GM12892 (cell line): ENCODE measurements around the gene BAIAP3.
"Not testable (repeated sequence)": the region's sequence is repeated elsewhere in the genome, so short reads cannot be mapped to it uniquely, and the experiment has no call there.

ENCODE experiments used
- DNase-seq: peaks from one replicate; pipeline ENCODE4 v3.0.0; 2011; ENCODE audit not compliant: insufficient read length
- FAIRE-seq: peaks from 2 replicates; lab custom pipeline; 2011; peaks lifted over from hg19 to GRCh38; lab: Jason Lieb, UNC
- POLR2A ChIP-seq: IDR thresholded peaks from 2 replicates; pipeline ENCODE4 v1.6.1; 2011; ENCODE audit warnings: low read depth, low read length, control low read depth
- POLR2AphosphoS5 ChIP-seq: IDR thresholded peaks from 2 replicates; pipeline ENCODE4 v1.6.1; 2011; ENCODE audit warnings: low read depth, low read length, control low read depth
- TAF1 ChIP-seq: IDR thresholded peaks from 2 replicates; pipeline ENCODE4 v1.6.1; 2011; ENCODE audit warnings: low read depth, mild to moderate bottlenecking, control low read depth, low read length, borderline replicate concordance

BAIAP3 gene

GRCh38 chr16:1290860-1291575 is 42.4 kb upstream of the BAIAP3 start:
- no peak for DNase-seq
- TF ChIP-seq TAF1 (no peak), POLR2A (no peak), POLR2AphosphoS5 (no peak)
- no peak for FAIRE-seq

GRCh38 chr16:1291576-1291974 is 41.9 kb upstream of the BAIAP3 start:
- no peak for FAIRE-seq
- TF ChIP-seq TAF1, result no peak
- no peak for TF ChIP-seq POLR2AphosphoS5
- no peak for TF ChIP-seq POLR2A
- no peak for DNase-seq

GRCh38 chr16:1292208-1292607 is 41.2 kb upstream of the BAIAP3 start:
- not testable (repeated sequence) for FAIRE-seq

GRCh38 chr16:1292808-1293207 is 40.6 kb upstream of the BAIAP3 start:
- not testable (repeated sequence) for FAIRE-seq, DNase-seq

More at GRCh38 chr16:1292208-1292607, 41.2 kb upstream of the BAIAP3 start:
- DNase-seq, result not testable (repeated sequence)

GRCh38 chr16:1293921-1294656 is 39.4 kb upstream of the BAIAP3 start:
- TF ChIP-seq POLR2AphosphoS5 (no peak), POLR2A (no peak), TAF1 (no peak)
- DNase-seq (no peak), FAIRE-seq (no peak)

- TF ChIP-seq TAF1, result no peak
- TF ChIP-seq POLR2AphosphoS5, result no peak
- no peak for TF ChIP-seq POLR2A
- FAIRE-seq (no peak), DNase-seq (no peak)
These were observed 38.0 kb upstream of the BAIAP3 start for GRCh38 chr16:1295465-1295864.

- not testable (repeated sequence) for FAIRE-seq, DNase-seq
These were observed 36.8 kb upstream of the BAIAP3 start for GRCh38 chr16:1296688-1297017.

- TF ChIP-seq POLR2AphosphoS5, result no peak
- TF ChIP-seq TAF1, result no peak
- TF ChIP-seq POLR2A, result no peak
- DNase-seq, result no peak
- FAIRE-seq, result no peak
These were observed 36.3 kb upstream of the BAIAP3 start for GRCh38 chr16:1297018-1297696.

GRCh38 chr16:1298406-1298805 is 35.0 kb upstream of the BAIAP3 start:
- no peak for TF ChIP-seq TAF1
- no peak for TF ChIP-seq POLR2AphosphoS5
- TF ChIP-seq POLR2A, result no peak
- no peak for FAIRE-seq
- no peak for DNase-seq

- TF ChIP-seq POLR2AphosphoS5, result no peak
- no peak for TF ChIP-seq TAF1
- TF ChIP-seq POLR2A, result no peak
- no peak for FAIRE-seq
- DNase-seq, result no peak
These were observed 34.2 kb upstream of the BAIAP3 start for GRCh38 chr16:1299012-1299867.

- DNase-seq (no peak), FAIRE-seq (no peak)
- TF ChIP-seq POLR2AphosphoS5, result no peak
These were observed 33.6 kb upstream of the BAIAP3 start for GRCh38 chr16:1299868-1300203.
